NCI-H82 treated with DMSO at 0.1 percent for 48 hours (cell line): ENCODE results near the gene NDUFAF8.

Source experiments
- DNase-seq: peaks from one replicate; lab custom pipeline; 2025; ENCODE audit not compliant: unreplicated experiment; lab: John Stamatoyannopoulos, UW

NDUFAF8 gene

GRCh38 chr17:81200695-81201580 is 38.2 kb upstream of the NDUFAF8 start:
- peak; percentile 3 for DNase-seq

GRCh38 chr17:81202318-81202717 is 36.8 kb upstream of the NDUFAF8 start:
- DNase-seq = no peak

GRCh38 chr17:81203136-81203535 is 36.0 kb upstream of the NDUFAF8 start:
- DNase-seq = no peak

- no peak for DNase-seq
Measured at GRCh38 chr17:81204578-81204977, 34.5 kb upstream of the NDUFAF8 start.

- no peak for DNase-seq
Measured at GRCh38 chr17:81206166-81206565, 33.0 kb upstream of the NDUFAF8 start.

- DNase-seq = no peak
Measured at GRCh38 chr17:81206657-81207056, 32.5 kb upstream of the NDUFAF8 start.

GRCh38 chr17:81207610-81208581 is 31.2 kb upstream of the NDUFAF8 start:
- DNase-seq = no peak

- DNase-seq = no peak
Measured at GRCh38 chr17:81208651-81209050, 30.5 kb upstream of the NDUFAF8 start.

- DNase-seq = no peak
Measured at GRCh38 chr17:81209141-81209540, 30.0 kb upstream of the NDUFAF8 start.

- DNase-seq = no peak
Measured at GRCh38 chr17:81210466-81210865, 28.7 kb upstream of the NDUFAF8 start.

GRCh38 chr17:81210868-81211267 is 28.2 kb upstream of the NDUFAF8 start:
- no peak for DNase-seq

GRCh38 chr17:81212365-81212764 is 26.8 kb upstream of the NDUFAF8 start:
- no peak for DNase-seq

GRCh38 chr17:81213978-81214377 is 25.1 kb upstream of the NDUFAF8 start:
- DNase-seq = no peak

GRCh38 chr17:81217491-81217890 is 21.6 kb upstream of the NDUFAF8 start:
- DNase-seq = no peak

GRCh38 chr17:81218459-81218858 is 20.7 kb upstream of the NDUFAF8 start:
- no peak for DNase-seq

GRCh38 chr17:81218991-81219390 is 20.1 kb upstream of the NDUFAF8 start:
- no peak for DNase-seq

GRCh38 chr17:81219476-81220180 is 19.5 kb upstream of the NDUFAF8 start:
- no peak for DNase-seq

- no peak for DNase-seq
Measured at GRCh38 chr17:81221371-81221841, 17.7 kb upstream of the NDUFAF8 start.

GRCh38 chr17:81221842-81222619 is 17.1 kb upstream of the NDUFAF8 start:
- DNase-seq = no peak

GRCh38 chr17:81222620-81222905 is 16.6 kb upstream of the NDUFAF8 start:
- DNase-seq = no peak
